GM12875 (cell line): ENCODE results near the gene TBX2.

Source experiments
- H3K4me3 ChIP-seq: one replicate; pipeline ENCODE4 v1.5.1; 2011; ENCODE audit warnings: low read depth, low read length, control low read depth
- TF ChIP-seq, protein P1 (sequence below): IDR thresholded peaks from 2 replicates; pipeline ENCODE4 v1.5.1; 2011; ENCODE audit warnings: low read depth, mild to moderate bottlenecking, control low read depth, inconsistent platforms, low read length, moderate library complexity, borderline replicate concordance; ENCODE audit not compliant: insufficient read depth

The TBX2 gene

DNA sequence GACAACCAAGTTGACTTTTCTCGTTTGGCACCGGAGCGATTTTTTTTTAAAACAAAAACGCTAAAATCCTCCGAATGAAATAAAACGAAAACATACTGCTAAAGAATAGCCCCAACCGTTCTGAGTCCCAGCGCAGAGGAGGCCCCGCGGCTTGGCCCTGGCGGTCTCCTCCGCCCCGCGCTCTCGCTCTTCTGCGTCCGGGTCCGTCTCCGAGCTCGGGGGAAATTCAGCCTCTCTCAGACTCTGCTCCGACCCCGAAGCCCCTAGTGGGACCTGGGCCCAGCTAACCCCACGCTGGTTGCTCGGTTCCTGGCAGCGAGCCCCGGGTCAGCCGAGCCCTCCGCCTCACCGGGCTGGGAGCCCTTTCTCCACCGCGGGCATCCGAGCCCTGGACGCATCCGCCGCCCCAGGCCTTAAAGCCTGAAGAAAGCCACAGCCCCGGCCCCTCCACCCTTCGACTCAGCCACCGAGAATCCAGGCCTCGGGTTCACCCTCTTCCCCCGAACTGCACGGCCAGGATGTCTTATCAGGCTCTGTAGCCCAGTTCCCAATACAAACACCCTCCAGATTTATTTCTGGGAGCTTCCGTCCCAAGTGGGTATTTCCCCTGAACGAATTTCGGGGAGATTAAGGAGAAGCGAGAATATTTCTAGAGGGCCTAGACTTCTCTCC, 1.2 kb downstream of the TBX2 start:
- H3K4me3 ChIP-seq = no peak overlapping the region
- TF ChIP-seq, protein P1, sequence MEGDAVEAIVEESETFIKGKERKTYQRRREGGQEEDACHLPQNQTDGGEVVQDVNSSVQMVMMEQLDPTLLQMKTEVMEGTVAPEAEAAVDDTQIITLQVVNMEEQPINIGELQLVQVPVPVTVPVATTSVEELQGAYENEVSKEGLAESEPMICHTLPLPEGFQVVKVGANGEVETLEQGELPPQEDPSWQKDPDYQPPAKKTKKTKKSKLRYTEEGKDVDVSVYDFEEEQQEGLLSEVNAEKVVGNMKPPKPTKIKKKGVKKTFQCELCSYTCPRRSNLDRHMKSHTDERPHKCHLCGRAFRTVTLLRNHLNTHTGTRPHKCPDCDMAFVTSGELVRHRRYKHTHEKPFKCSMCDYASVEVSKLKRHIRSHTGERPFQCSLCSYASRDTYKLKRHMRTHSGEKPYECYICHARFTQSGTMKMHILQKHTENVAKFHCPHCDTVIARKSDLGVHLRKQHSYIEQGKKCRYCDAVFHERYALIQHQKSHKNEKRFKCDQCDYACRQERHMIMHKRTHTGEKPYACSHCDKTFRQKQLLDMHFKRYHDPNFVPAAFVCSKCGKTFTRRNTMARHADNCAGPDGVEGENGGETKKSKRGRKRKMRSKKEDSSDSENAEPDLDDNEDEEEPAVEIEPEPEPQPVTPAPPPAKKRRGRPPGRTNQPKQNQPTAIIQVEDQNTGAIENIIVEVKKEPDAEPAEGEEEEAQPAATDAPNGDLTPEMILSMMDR = no peak

DNA sequence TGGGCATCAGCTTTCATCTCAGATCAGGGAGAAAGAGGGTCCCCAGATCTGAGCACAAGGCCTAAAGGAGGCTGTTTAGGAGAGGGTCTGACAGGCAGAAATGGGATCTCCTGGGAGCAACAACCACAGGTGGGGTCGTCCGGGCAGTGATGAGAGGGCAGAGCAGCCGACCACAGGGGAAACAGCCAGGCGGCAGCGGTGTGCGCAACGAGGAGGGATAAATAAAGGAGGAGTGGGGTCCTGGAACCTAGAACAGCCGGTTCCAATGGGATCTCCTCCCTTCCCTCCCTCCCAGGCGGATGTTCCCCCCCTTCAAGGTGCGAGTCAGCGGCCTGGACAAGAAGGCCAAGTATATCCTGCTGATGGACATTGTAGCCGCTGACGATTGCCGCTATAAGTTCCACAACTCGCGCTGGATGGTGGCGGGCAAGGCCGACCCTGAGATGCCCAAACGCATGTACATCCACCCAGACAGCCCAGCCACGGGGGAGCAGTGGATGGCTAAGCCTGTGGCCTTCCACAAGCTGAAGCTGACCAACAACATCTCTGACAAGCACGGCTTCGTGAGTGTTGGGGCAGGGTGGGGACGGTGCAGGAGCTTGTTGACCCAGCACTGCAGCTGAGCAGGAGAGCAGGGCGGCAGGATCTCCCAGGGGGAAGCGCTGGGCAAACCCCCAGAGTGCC, 1.9 kb downstream of the TBX2 start:
- no peak overlapping the region for H3K4me3 ChIP-seq
- TF ChIP-seq, protein P1 = no peak

DNA sequence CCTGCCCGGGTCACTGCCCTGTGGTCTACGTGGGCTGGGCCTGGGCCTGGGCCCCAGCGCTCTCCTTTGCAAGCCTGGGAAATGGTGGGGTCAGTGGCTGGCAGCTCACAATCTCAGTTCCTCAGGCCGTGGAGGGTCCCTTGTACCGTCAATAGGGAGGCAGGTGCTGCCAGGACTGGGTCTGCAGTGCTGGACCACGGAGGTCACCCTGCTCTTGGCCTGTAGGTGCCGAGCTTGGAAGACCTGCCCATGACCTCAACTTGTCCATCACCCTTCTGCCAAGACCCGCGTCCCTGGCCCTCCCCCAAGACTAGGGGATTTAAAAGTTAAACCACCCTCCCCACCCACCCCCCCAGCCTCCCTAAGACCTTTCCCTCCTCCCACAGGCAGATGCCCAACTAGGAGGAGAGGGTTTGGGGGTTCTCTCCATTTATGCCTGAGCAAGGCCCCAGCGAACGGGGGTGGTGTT, 2.5 kb downstream of the TBX2 start:
- TF ChIP-seq, protein P1 = no peak
- no peak overlapping the region for H3K4me3 ChIP-seq

DNA sequence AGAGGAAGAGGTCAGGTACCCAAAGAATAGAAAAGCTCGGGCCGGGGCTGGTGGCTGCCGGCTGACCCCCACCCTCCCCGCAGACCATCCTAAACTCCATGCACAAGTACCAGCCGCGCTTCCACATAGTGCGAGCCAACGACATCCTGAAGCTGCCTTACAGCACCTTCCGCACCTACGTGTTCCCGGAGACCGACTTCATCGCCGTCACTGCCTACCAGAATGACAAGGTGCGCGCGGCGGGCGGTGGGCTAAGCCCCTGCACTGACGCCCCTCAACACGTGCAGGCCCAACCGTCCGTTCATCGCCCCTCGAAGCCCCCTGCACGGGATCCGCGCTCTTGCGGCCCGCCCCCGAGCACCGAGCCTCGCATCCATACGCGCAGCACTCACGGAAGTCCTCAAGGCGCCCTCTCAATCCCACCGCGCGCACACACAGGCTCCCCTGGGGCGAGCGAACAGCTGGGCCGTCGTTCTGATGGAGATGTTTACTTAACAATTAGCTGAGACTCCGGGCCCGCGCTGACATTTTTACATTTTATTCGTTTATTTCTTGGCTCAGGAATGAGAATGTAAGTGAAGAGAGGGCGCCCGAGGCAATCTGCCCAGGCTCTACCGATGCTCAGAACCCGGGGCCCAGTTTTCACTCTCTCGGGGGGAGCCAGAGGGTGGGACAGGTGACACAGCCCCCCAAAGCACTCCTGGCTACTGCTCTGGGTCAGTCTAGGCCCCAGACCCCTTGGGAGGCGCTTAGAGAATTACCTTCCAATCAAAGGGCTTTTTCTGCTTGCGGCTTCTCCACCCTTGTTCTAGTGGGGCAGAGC, 3.5 kb downstream of the TBX2 start:
- no peak overlapping the region for H3K4me3 ChIP-seq
- TF ChIP-seq, protein P1 = no peak

DNA sequence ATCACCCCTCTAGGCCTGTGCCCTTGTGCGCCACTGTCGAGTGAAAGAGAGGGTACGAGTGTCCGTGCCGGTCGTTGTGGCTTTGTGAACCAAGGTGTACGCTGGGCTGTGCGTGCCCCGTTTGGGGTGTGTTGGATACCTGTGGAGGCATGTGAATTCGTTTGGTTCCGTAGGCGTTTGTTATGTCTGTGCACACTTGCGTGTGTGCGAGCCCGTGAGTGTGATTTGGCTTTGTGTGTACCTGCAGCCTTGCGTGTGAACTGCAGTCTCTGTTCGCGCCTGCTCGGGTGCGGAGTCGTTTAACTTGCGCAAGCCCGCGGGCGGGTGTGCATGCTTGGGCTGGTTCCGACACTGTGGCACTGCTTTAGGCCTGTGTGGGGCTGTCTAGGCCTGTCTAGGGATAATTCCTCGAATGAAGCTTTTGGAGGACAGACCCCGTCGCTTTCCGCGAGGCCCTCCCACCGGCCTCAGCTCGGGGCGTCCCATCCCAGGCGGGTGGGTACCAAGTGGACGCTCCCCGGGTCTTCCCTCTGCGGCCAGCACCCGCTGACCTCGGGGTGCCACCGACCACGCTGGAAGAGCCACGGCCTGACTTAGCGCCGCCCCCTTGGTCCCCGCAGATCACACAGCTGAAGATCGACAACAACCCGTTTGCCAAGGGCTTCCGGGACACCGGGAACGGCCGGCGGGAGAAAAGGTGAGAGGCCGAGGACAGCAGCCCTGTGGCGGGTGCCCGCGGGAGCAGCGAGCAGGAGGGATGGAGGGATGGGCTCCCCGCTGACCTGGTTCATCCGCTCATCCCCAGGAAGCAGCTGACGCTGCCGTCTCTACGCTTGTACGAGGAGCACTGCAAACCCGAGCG, 4.4 kb downstream of the TBX2 start:
- no peak overlapping the region for H3K4me3 ChIP-seq
- TF ChIP-seq, protein P1 = no peak

DNA sequence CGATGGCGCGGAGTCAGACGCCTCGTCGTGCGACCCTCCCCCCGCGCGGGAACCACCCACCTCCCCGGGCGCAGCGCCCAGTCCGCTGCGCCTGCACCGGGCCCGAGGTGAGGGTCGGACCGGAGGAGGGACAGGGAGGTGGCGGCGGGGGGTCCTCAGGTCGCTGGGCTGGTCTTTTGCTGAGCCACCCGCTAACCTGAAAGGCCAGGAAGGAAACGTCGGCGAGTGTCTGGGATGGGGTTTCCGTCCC, 4.9 kb downstream of the TBX2 start:
- TF ChIP-seq, protein P1 = no peak
- H3K4me3 ChIP-seq = no peak overlapping the region
